PC-9 (cell line): Measurements from ENCODE around the gene UGT1A10. TPM values are rescaled to one million over a fixed set of nuclear protein-coding genes. Genes with fewer than 3 reads are reported as not detected.

Source experiments
- BruUV-seq: library from RNA; stranded (reverse); fragments of 400-500 nt; replicated peaks from 2 replicates; lab custom pipeline; 2021; lab: Mats Ljungman, UMichigan
- CTCF ChIA-PET: fragments of 300-600 bp; sonication (Branson Sonifier 250); formaldehyde crosslinking; loops from one replicate; lab custom pipeline; 2022; ENCODE audit warnings: antibody characterized with exemption; lab: Charles Lee
- POLR2A ChIA-PET: fragments of 300-600 bp; sonication (Branson Sonifier 250); formaldehyde crosslinking; loops from one replicate; lab custom pipeline; 2022; ENCODE audit warnings: antibody characterized with exemption; ENCODE audit not compliant: unreplicated experiment; lab: Charles Lee
- DNase-seq, 2 experiments: peaks; one replicate each; pipeline versions ENCODE4 v3.0.0 to v3.0.0-alpha.2; 2015 to 2022; ENCODE audit warnings: mixed read lengths in 1 of 2
- H2AFZ ChIP-seq: fragments of 200-600 bp; sonication (generic); 2 replicates; pipeline ENCODE4 v1.8.1; 2017; ENCODE audit warnings: antibody characterized with exemption
- H3F3A ChIP-seq: fragments of 200-600 bp; sonication (generic); 2 replicates; pipeline ENCODE4 v1.8.1; 2017; ENCODE audit warnings: antibody characterized with exemption, mild to moderate bottlenecking, low read depth; ENCODE audit not compliant: insufficient read depth
- H3K27ac ChIP-seq: fragments of 200-600 bp; sonication (generic); 2 replicates; pipeline ENCODE4 v1.6.1; 2016; ENCODE audit warnings: mixed run types
- H3K27me3 ChIP-seq: fragments of 200-600 bp; sonication (generic); 2 replicates; pipeline ENCODE4 v1.6.1; 2016; ENCODE audit warnings: low read depth, mixed run types; ENCODE audit not compliant: insufficient read depth
- H3K36me3 ChIP-seq: fragments of 200-600 bp; sonication (generic); 2 replicates; pipeline ENCODE4 v1.6.1; 2016; ENCODE audit warnings: low read depth, mixed run types
- H3K4me1 ChIP-seq: fragments of 200-600 bp; sonication (generic); replicated peaks from 2 replicates; pipeline ENCODE4 v1.6.1; 2016; ENCODE audit warnings: mixed run types; ENCODE audit not compliant: insufficient read depth
- H3K4me2 ChIP-seq: fragments of 200-600 bp; sonication (generic); 2 replicates; pipeline ENCODE4 v1.6.1; 2017; ENCODE audit warnings: mixed run types
- H3K4me3 ChIP-seq: fragments of 200-600 bp; sonication (generic); 2 replicates; pipeline ENCODE4 v1.6.1; 2016; ENCODE audit warnings: mixed run types
- H3K79me2 ChIP-seq: fragments of 200-600 bp; sonication (generic); 2 replicates; pipeline ENCODE4 v1.6.1; 2017; ENCODE audit warnings: low read depth, mixed run types
- H3K9me2 ChIP-seq: fragments of 200-600 bp; sonication (generic); 2 replicates; pipeline ENCODE4 v1.8.1; 2017; ENCODE audit warnings: mild to moderate bottlenecking; ENCODE audit not compliant: insufficient read depth
- H3K9me3 ChIP-seq: fragments of 200-600 bp; sonication (generic); 2 replicates; pipeline ENCODE4 v1.8.1; 2016; ENCODE audit warnings: low read depth; ENCODE audit not compliant: insufficient read depth
- H4K20me1 ChIP-seq: fragments of 200-600 bp; sonication (generic); 2 replicates; pipeline ENCODE4 v1.8.1; 2017; ENCODE audit not compliant: insufficient read depth
- CTCF ChIP-seq: fragments of 200-600 bp; sonication (generic); conservative IDR thresholded peaks from 2 replicates; pipeline ENCODE4 v1.6.1; 2017; ENCODE audit warnings: mixed run types, antibody characterized with exemption, mild to moderate bottlenecking, moderate library complexity
- EZH2 ChIP-seq: fragments of 200-600 bp; sonication (generic); IDR thresholded peaks from 2 replicates; pipeline ENCODE4 v1.8.0; 2017; ENCODE audit warnings: antibody characterized with exemption, low read depth
- intact Hi-C: fragments of 100-400 bp; cut with micrococcal nuclease; formaldehyde crosslinking; loops from one replicate; pipeline ENCODE4 v1.10.0; 2022; ENCODE audit not compliant: unreplicated experiment
- total RNA-seq: library from RNA; stranded (reverse); gene quantifications from 2 replicates; pipeline ENCODE4 v1.2.3, GENCODE V29; 2021

Gene UGT1A10
- total RNA-seq, 1 experiment from 2014 or later, result not detected

GRCh38 chr2:233769260-233769659, 133.0 kb downstream of the UGT1A10 start:
- Histone ChIP-seq H3K27me3 (no peaks in the 10 kb centered on the region), H3K4me1 (no peaks in the 10 kb centered on the region), H3F3A (peaks cover 77% of the 10 kb centered on the region), H2AFZ (no peak overlapping the region), H4K20me1 (peaks cover 39% of the 10 kb centered on the region), H3K9me2 (no peaks in the 10 kb centered on the region), H3K4me2 (no peak overlapping the region), H3K4me3 (no peak overlapping the region), H3K27ac (no peak overlapping the region), H3K36me3 (peaks cover 68% of the 10 kb centered on the region), H3K9me3 (no peaks in the 10 kb centered on the region), H3K79me2 (peaks cover 24% of the 10 kb centered on the region)
- DNase-seq, result no peak
- no peak for TF ChIP-seq EZH2
- no peak for TF ChIP-seq CTCF
- ChIA-PET POLR2A (no interaction called here), CTCF (no interaction called here)
- intact Hi-C loops, result no loop called here
- no TSS peak for BruUV-seq

- Histone ChIP-seq H3K9me2 (no peaks in the 10 kb centered on the region), H3K9me3 (no peaks in the 10 kb centered on the region; the same call in 1 of the 2 replicates), H3K4me1 (no peaks in the 10 kb centered on the region), H3F3A (peaks cover 82% of the 10 kb centered on the region), H4K20me1 (peaks cover 16% of the 10 kb centered on the region; the same call in 1 of the 2 replicates), H3K4me2 (no peak overlapping the region), H3K27me3 (no peaks in the 10 kb centered on the region), H3K36me3 (peaks cover 51% of the 10 kb centered on the region), H3K4me3 (no peak overlapping the region), H3K27ac (no peak overlapping the region), H3K79me2 (no peaks in the 10 kb centered on the region; the same call in 1 of the 2 replicates), H2AFZ (no peak overlapping the region)
- BruUV-seq, result no TSS peak
- CTCF ChIA-PET, result no interaction called here
- intact Hi-C loops, result no loop called here
- no peak for TF ChIP-seq EZH2
- TF ChIP-seq CTCF, result no peak
- POLR2A ChIA-PET, result no interaction called here
- DNase-seq, result no peak
Measured at GRCh38 chr2:233772153-233772552, 135.9 kb downstream of the UGT1A10 start.

- TF ChIP-seq CTCF, result no peak
- TF ChIP-seq EZH2, result no peak
- Histone ChIP-seq H3K36me3 (peaks cover 47% of the 10 kb centered on the region), H4K20me1 (peaks cover 12% of the 10 kb centered on the region; the same call in 1 of the 2 replicates), H3K27me3 (no peaks in the 10 kb centered on the region), H3K4me3 (no peak overlapping the region), H3K79me2 (no peaks in the 10 kb centered on the region; the same call in 1 of the 2 replicates), H3K27ac (no peak overlapping the region), H3F3A (peaks cover 78% of the 10 kb centered on the region; the same call in 1 of the 2 replicates), H3K9me2 (no peaks in the 10 kb centered on the region), H3K4me2 (no peak overlapping the region), H3K9me3 (no peaks in the 10 kb centered on the region; the same call in 1 of the 2 replicates), H3K4me1 (no peaks in the 10 kb centered on the region), H2AFZ (no peak overlapping the region)
- DNase-seq, result no peak
- ChIA-PET POLR2A (no interaction called here), CTCF (no interaction called here)
- intact Hi-C loops, result no loop called here
- BruUV-seq, result no TSS peak
Measured at GRCh38 chr2:233772583-233772982, 136.3 kb downstream of the UGT1A10 start.
